Ureter (tissue), 1 donor: ENCODE results near the gene HTATSF1. TPM values are rescaled to one million over a fixed set of nuclear protein-coding genes. Genes with fewer than 3 reads are reported as not detected.

Source experiments
- total RNA-seq: library from RNA; stranded (reverse); gene quantifications from one replicate; pipeline ENCODE4 v1.2.4, GENCODE V29; 2023
- donor health status: DM: yes; HTN: yes; CAD: no.

HTATSF1 gene
- total RNA-seq, 1 donor from 2014 or later: 47.1 TPM

Other genes starting within 250 kb of the HTATSF1 start
- 13.9 TPM for gene MAP7D3, start 246.2 kb upstream of the HTATSF1 start, total RNA-seq
- gene ADGRG4, start 196.6 kb upstream of the HTATSF1 start, total RNA-seq: 1.0 TPM
- gene BRS3, start 9.6 kb upstream of the HTATSF1 start, total RNA-seq: 0.18 TPM
- gene VGLL1, start 34.6 kb downstream of the HTATSF1 start, total RNA-seq: 85.6 TPM
- not detected for gene CD40LG, start 150.6 kb downstream of the HTATSF1 start, total RNA-seq